ENCODE measurements around the gene MGAT5.

Gene MGAT5

DNA sequence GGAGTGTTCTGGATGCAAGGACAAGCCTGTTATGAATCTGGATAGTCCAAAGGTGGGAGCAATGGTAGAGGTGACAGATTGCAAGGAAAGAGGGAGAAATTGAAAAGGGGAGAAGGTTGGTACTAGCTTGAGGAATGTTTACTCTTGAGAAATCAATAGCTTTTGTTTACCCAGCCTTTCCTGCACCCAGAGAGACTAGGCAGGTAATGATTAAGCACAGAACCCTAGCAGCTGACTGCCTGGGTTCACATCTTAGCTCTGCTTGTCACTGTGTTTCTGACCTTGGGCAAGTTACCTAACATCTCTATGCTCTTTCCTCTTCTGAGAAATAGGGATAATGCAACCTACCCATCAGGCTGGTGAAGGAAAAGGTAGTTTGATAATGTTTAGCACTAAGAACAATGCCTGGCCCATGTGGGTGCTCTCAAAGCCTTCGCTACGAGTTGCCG is 178.6 kb downstream of the MGAT5 start:
- no peak for DNase-seq

DNA sequence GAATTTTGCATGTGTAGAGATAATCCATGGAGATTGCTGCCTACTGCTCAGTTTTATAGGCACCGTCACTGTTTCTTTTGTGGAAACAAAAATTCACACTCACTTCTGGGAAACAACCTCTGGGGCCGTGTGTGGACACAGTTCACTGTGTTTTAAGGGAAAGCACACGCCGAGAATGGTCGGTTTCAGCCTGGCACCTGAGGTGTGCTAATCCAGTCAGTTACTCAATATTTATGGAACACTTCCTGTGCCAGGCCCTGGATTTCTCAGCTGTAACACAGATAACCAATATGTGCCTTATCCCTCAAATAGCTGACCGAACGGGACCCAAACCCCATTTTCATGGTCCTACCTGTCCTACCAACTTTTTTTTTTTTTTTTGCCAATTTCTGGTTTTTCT is 179.6 kb downstream of the MGAT5 start:
- DNase-seq, result no peak

DNA sequence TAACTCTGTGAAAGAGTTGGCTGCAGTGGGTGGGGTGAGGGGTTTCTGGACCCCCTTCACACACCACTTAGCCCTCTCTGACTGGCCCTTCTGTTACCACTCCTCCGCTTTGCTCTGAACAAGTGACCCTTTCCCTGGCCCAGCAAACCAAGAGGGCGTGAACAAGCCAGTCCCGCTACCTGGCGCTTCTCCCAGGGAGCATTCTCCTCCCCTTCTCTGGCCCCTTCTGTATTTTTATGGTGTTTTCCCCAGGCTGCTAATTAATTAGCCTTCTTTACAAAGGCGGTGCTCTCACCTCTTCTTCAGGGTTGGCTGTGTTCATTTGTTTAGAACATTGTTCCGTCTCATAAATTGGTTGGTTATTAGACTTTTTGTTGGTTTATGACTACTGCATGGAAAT is 180.1 kb downstream of the MGAT5 start:
- no peak for DNase-seq

DNA sequence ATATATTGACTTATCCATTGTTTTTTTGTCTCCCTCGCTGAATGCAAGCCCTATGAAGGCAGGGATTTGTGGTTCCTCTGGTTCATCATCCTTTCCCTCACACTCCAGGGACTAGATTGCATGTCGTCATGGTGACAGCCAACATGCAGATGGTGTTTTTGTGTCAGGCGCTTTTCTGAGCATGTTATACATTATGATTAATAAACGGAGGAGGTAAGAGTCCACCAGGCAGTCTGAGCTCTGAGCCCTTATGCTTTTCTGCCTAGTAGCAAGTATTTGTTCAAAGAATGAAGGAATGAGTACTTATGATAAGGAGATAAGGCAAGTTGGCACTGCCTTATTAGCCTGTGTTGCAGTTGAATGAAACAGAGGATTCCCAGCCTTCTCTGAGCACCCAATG is 181.6 kb downstream of the MGAT5 start:
- no peak for DNase-seq

DNA sequence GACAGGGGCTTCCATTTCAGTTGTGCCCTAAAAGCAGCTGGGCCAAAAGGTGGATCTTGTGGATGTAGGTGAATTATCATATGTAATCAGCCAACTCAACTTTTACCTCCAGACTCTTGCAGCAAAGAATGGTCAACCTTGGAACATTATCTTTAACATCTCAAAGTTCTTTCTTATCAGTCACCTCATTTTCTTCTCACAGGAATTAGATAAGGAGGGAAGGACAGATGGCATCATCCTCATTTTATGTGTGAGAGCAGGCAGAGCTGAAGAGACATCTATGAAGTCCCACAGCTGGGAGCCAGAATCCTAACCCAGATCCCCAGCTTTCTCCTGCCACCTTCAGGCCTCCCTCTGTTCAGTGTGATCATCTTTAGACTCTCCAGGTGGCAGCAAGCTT is 182.1 kb downstream of the MGAT5 start:
- DNase-seq, result no peak

DNA sequence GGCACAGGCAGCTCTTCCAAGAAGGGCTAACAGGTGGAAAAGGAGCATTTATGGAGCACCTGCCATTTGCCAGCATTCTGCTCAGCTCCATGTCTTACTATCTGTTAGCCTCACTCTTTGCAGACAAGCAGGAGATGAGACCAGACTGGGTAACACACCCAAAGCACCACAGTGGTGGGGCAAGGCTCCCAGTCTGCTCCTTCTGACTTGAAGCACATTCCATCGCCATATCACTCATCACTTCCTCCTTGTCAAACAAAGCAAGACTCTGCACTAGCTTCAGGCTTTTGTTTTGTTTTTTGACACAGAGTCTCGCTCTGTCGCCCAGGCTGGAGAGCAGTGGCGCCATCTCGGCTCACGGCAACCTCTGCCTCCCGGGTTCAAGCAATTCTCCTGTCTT is 182.8 kb downstream of the MGAT5 start:
- DNase-seq, result no peak

DNA sequence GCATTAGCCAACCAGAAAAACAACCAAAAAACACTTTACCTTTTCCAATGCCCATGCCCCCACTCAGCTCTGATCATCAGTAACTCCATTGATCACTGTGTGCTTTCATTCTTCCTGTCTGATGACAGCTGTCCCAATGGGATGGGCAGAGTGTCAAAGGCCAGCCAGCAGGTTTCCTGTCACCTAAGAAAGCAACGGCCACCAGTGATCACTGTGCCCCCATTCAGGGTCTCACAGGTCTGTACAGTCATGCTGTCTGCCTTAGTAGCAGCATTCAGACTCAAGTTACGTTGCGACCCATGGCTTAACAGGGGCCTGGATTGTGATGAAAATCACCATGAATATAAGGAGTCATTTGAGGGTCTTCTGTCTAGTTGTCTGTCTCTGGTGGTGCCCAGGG is 184.5 kb downstream of the MGAT5 start:
- no peak for DNase-seq

DNA sequence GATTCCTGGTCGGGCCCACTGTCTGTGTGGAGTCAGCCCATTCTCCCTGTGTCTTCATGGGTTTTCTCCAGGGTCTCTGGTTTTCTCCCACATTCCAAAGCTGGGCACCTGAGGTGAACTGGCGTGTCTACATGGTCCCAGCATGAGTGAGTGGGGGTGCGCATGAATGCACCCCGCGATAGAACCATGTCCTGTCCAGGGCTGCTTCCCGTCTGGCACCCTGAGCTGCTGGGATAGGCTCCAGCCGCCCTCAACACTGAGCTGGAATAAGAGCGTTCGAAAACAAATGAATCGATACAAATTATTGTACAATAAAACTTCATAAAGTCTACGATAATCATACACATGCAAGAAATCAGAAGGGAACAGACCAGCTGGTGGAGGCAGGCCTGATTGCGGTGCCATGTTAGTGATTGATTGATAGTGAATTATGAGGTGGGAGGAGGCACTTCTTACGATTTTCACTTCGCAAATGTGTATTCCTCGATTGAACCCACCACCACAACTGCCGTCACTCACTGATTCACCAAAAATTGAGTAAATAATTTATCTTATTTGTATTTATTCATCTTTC is 186.6 kb downstream of the MGAT5 start:
- DNase-seq, result no peak

DNA sequence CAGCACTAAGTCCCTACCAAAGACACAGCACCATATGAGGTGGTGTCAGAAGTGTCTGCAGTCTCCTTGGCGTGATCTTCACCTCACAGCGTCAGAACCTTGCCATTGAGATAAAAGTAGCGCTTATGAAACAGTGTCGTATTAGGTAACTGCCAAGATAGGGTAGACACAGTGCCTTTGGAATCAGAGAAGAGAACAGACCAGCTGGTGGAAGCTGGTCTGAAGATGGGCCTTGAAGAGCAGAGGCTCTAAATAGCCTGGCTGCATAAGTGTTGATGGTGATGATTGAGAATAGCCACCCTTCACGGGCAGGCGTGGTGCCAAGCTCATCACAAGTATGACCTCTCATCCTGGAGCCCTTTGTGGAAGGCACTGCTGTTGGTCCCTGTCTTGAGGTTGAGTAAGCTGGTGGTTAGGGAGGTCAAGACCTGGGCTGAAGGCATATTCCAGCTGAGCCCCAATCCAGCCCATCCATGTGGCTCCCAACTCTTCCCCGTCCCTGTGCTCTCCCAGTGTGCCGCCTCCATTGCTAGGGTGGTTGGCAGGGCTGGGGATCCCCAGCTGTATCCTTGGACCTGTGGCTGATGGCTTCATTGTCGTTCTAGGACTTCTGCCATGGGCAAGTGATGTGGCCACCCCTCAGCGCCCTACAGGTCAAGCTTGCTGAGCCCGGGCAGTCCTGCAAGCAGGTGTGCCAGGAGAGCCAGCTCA is 187.4 kb downstream of the MGAT5 start:
- DNase-seq, result no peak

DNA sequence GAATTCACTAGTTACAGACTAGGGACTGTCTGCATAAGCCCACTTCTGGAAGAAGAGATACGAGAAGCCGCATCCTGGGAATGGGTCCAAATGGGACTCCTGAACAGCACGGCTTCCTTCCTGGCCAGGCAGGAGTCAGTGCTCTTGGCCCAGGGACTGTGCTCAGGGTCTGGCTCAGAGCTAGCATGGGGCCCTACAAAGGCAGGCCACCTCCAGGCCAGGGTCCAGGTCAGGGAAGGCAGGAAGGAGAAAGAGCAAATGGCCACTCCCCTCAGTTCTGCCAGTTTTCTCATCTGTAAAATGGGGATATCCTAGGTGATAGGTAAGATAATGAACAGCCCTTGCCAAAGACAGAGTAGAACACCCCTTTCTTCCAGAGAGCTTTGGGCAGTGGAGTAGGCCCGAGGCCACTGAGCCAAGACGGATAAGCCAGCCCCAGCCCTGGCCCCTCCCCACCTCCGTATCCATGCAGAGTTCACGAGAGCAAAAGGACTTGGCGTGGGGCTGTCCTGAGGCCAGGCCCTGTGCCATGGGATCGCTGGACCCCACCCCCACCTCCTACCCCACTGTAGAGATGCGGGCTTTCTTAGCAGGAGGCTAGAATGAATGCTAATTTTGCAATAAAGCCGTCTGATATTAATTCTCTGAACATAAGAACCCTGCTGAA is 190.1 kb downstream of the MGAT5 start:
- DNase-seq, result no peak

DNA sequence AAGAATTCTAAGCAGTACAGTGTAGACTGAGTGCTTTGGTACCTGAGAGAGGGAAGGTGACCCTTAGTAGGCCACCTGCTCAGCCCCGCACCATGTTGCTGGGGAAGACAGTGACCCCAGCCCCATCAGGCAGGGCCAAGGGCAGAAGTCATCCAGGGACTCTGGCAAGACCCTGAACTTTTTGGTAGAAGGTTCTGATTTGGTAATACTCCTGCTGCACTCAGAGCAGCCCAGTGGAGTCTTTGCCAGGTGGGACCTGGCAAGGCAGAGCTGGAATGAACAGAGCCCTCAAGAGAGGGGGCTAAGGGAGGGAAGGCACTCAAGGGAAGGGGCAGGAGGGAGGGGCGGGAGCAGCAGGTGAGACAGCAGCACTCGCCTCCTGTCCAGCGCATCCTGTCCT is 191.2 kb downstream of the MGAT5 start:
- no peak for DNase-seq

DNA sequence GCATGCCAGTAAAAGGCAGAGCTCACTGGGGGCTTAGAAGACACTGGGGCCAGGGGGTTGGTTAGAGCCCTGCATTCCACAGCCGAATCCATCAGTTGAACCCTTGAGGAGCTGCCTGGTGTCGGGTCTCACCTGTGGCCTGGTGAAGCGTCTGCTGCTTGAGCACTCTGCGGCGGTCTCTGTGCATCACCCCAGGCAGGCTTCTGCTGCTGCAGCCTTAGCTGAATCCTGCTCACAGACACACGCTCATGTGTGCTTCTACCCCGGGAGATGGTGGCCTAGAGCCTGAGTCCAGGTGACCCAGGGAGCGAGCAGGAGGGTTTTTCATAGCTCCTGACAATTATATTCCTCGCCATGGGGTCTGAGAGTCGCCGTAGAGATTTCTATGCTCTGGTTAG is 192.1 kb downstream of the MGAT5 start:
- DNase-seq, result no peak

DNA sequence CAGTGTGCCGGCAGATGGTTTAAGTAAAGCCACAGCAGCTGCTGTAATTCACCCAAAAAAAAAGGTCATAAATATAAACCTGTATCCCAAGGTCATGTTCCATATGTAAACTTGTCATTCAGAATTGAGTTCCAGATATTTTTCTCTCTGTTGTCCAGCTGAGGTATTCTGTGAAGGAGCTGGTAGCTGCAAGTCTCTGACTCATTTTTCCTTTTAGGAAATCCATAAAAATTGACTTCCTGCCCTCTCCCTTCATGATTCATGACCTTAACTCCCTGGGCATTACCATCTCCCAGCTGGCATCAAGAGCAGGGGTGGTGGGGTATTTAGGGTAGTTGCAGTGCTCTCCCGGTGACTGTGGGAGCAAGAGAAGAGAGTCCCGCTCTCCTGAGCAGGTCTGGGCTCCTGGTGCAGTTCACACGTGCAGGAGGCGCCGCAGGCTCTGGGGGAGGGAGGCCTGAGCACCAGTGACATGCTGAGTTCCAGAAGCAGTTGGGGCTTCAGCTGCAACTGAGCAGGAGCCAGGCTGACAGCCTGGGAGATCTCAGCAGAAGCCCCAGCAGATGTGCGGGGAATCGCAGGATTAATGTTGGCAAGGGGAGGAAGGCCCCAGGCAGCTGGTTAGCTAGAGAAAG is 192.6 kb downstream of the MGAT5 start:
- no peak for DNase-seq

DNA sequence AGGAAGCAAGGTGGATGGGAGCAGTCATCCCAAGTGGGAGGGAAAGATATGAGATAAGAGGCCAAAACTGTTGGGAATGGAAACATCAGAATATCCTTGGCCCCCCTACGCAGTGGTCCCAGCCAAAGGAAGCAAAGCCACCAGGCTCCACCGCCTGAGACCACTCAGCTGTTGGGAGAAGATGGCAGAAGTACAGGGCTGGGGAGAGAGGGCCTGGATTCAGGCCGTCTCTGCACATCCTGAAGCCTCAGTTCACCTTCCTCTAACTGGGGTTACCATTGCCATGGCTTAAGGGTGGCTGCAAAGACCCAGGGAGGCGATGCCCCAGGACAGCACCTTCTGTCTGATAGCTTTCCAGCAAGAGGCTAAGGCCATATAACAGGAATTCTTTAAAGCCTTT is 193.8 kb downstream of the MGAT5 start:
- no peak for DNase-seq

DNA sequence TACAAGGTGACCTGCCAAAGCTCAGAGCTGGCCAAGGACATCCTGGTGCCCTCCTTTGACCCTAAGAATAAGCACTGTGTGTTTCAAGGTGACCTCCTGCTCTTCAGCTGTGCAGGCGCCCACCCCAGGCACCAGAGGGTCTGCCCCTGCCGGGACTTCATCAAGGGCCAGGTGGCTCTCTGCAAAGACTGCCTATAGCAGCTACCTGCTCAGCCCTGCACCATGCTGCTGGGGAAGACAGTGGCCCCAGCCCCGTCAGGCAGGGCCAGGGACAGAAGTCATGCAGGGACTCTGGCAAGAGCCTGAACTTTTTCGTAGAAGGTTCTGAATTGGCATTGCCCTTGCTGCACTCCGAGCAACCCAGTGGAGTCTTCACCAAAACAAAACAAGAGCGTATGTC is 194.8 kb downstream of the MGAT5 start:
- DNase-seq, result no peak

DNA sequence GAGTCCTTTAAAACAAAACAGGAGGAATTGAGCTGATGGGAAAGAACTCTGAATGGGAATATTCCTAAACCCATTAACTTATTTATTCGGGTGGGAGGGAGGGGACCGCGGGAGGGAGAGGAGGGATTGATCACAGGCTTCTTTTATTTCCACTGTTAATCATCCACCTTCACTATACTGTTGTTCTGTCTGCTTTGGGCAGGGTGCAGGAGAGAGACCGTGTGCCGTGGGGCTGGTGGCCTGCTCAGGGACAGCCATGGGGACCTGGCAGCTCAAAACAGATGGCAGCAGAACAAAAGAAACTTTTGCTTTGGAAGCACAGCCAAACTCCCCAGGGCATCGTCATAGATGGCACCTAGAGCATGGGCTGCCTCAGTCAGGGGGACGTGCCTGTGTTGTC is 195.3 kb downstream of the MGAT5 start:
- DNase-seq, result no peak

DNA sequence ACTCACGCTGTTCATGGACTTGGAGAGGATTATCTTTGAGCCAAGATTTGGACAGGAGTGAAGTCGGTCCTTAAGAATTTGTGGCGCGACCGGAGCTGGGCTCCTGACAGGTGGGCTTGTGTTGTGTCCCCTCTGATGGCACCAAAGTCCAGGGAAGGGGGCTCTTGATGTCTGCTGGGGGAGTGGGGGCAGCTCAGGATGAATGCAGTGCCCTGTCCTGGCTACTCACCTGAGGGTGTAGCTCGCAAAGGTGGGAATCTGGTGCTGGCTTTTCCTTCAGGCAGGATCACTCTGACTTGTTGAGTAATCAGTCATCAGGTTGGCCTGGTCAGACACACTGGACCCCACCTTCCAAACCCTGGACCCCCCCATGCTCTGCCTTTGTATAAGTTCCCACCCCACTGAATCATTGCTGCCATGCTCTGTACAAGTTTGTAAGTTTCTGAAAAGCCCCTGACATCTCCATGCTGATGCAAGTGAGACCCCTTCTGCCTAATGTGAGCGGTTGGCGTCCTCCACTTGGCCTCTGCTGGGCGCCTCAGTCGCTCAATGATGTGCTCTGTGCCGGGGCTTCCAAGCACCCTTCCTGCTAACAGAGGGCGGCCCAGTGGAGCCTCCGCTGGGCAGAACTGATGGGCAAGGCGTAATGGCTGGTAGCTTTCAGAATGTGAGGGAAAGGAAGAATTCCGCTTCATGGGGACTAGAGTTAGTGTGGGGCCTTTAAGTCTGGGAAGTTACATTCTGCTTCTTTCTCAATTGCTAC is 196.1 kb downstream of the MGAT5 start:
- DNase-seq, result no peak

DNA sequence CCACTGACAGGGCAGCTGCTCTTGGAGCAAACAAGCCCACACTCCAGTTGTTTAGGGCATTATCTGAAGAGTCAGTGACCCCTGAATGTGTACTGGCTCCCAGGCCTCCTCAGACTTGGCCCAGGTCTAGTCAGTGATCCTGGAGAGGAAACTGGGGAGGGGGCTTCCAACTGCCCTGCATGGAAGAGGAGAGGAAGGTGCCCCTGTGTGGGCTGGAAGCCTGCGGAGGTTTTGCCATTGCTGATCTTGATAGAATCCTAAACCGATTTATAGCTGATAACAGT is 197.4 kb downstream of the MGAT5 start:
- no peak for DNase-seq

DNA sequence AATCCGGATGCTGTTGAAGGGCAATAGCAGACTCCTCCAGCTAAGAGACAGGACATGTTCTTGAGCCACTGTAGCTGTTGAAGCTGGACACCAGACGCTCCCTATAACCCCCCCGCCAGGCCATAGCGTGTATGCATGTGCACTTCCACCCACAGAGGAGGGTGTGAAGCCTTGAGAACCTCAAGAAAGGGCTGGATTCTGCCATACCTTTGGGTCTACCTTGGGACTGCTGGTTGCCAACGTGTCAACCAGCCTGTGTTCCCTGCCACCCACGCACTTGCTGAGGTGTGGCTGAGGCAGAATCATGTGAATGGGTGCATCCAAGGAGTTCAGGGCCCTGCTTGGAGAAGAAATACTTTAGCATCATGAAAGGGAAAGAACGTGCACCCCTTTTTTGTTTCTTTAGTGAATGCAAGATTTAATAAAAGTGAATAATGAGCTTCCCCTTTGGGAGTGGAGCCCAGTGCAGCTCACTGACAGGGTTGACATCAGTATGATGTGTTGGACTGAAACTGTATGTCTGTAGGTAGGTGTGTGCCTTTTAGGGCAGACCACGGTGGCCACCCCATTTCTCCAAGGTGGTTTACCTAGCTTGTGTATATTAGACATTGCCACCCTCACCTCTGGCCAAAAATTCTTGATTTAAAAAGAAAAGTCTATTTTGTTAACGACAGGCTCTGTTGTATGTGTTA is 198.3 kb downstream of the MGAT5 start:
- DNase-seq, result no peak

DNA sequence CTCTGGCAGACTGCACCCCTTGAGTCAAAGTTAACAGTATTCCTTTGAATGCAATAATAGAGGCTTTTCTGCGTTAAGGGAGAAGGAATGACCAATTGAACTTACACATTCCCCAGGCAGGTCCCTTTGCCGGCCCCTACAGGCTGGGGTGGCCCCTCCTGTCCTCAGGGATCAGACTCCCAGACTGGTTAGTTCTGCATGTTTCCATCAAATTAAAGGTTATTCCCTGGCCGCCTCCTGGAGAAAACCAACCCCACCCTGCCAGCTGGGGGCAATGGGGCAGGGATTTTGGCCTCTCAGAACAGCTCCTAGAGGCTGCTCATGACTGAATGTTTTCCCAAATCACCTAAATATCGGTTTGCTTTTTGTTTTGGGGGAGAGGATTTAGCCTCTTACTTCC is 199.6 kb downstream of the MGAT5 start:
- no peak for DNase-seq

DNA sequence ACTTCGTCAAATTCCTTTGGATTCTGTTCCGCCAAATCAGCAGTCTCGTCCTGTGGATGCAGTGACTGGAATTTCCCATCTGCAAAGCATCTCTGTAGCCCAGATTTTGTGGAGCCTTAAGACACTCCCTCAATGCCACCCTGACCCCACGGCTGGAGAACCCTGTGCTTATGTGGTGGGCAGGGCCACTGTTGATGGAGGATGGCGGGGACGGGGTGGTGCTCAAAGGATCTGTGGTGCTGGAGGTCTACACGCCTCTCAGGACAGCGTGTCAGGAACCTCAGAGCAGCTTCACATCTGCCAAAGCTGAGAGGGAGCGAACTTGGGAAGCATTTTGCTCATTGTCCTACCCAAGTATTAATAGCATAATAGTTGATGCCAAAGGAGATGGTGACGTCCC is 200.1 kb downstream of the MGAT5 start:
- no peak for DNase-seq

DNA sequence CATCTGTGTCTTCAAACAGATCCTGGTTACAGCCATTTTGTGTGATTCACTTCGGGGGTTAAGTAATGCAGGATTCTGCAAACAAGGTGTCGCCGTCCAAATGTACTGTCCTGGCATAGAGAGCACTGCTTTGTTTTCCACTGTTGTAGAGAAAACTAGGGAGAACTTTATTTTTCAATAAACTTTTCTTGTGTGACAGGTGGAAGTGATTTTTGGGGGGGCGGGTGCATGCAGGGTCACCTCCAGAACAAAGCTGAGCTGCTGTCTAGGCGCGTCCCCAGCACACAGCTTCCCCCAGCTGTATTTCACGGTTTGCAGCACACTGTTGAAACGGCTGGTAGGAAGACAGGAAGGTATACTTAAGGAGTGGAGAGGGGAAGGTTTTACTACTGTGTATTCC is 200.6 kb downstream of the MGAT5 start:
- DNase-seq, result no peak

DNA sequence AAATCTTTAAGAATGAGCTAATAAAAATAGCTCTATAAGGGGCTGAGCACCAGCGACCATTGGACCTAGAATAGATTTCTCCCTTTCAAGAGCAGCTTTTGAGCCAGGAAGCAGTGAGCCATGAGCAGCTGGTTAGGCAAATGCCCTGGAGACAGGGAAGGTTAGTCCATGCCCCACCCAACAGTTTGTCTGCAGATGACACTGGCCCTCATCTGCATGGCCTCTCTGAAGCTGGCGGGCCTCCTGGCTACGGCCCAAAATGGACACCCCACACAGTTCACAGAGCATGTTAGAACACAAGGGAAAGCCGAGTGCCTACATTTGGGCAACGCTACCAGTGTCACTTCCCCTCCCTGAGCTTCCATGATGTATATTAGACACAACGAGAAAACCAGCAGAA is 201.1 kb downstream of the MGAT5 start:
- DNase-seq, result no peak

All from stimulated activated CD4-positive, alpha-beta T cell treated with anti-CD3 and anti-CD28 coated beads, Interleukin-15, amount 100 ng/mL, for 24 hours (primary cell).